H9 (cell line): Measurements from ENCODE around the gene TRIM65. TPM values are rescaled to one million over a fixed set of nuclear protein-coding genes. Genes with fewer than 3 reads are reported as not detected.

Experiments
- DNase-seq: peaks from one replicate; pipeline ENCODE4 v3.0.0-alpha.2; 2017
- H2AFZ ChIP-seq: one replicate; pipeline ENCODE4 v1.6.1; 2013; ENCODE audit warnings: mild to moderate bottlenecking, low read length, control low read depth, moderate library complexity
- H2AK5ac ChIP-seq: 2 replicates; pipeline ENCODE4 v1.6.1; 2013; ENCODE audit warnings: low read length, control low read depth, mixed read lengths; ENCODE audit not compliant: insufficient read length
- H2BK120ac ChIP-seq: one replicate; pipeline ENCODE4 v1.6.1; 2013; ENCODE audit warnings: low read depth, mild to moderate bottlenecking, low read length, control low read depth, inconsistent platforms; ENCODE audit not compliant: poor library complexity, severe bottlenecking
- H2BK12ac ChIP-seq: 2 replicates; pipeline ENCODE4 v1.6.1; 2013; ENCODE audit warnings: low read length, control low read depth, mixed read lengths, low read depth; ENCODE audit not compliant: insufficient read length
- H2BK15ac ChIP-seq: 2 replicates; pipeline ENCODE4 v1.6.1; 2013; ENCODE audit warnings: low read depth, low read length, control low read depth
- H2BK20ac ChIP-seq: one replicate; pipeline ENCODE4 v1.6.1; 2013; ENCODE audit warnings: low read depth, mild to moderate bottlenecking, low read length, control low read depth, inconsistent platforms; ENCODE audit not compliant: poor library complexity, severe bottlenecking
- H2BK5ac ChIP-seq: 2 replicates; pipeline ENCODE4 v1.6.1; 2013; ENCODE audit warnings: low read length, control low read depth, mixed read lengths; ENCODE audit not compliant: insufficient read length
- H3K14ac ChIP-seq: 2 replicates; pipeline ENCODE4 v1.6.1; 2013; ENCODE audit warnings: low read length, control low read depth; ENCODE audit not compliant: insufficient read depth
- H3K18ac ChIP-seq: 2 replicates; pipeline ENCODE4 v1.6.1; 2013; ENCODE audit warnings: low read depth, mild to moderate bottlenecking, mixed read lengths, low read length, control low read depth; ENCODE audit not compliant: insufficient read length
- H3K23ac ChIP-seq: 2 replicates; pipeline ENCODE4 v1.6.1; 2013; ENCODE audit warnings: low read length, control low read depth, mixed read lengths, low read depth; ENCODE audit not compliant: insufficient read length
- H3K23me2 ChIP-seq: 2 replicates; pipeline ENCODE4 v1.6.1; 2013; ENCODE audit warnings: low read depth, mild to moderate bottlenecking, mixed read lengths, low read length, control low read depth; ENCODE audit not compliant: insufficient read length, poor library complexity, severe bottlenecking
- H3K27ac ChIP-seq: 2 replicates; pipeline ENCODE4 v1.5.1; 2013; ENCODE audit warnings: low read length, control low read depth, mixed read lengths, low read depth; ENCODE audit not compliant: insufficient read length
- H3K27me3 ChIP-seq: 2 replicates; pipeline ENCODE4 v1.6.1; 2013; ENCODE audit warnings: low read length, control low read depth, inconsistent platforms; ENCODE audit not compliant: insufficient read depth
- H3K4ac ChIP-seq: 2 replicates; pipeline ENCODE4 v1.6.1; 2013; ENCODE audit warnings: low read depth, mild to moderate bottlenecking, control low read depth, inconsistent platforms, low read length, moderate library complexity
- H3K4me1 ChIP-seq: 2 replicates; pipeline ENCODE4 v1.6.1; 2013; ENCODE audit warnings: low read length, control low read depth, inconsistent platforms; ENCODE audit not compliant: insufficient read depth
- H3K4me2 ChIP-seq: 2 replicates; pipeline ENCODE4 v1.6.1; 2013; ENCODE audit warnings: low read length, control low read depth, mixed read lengths; ENCODE audit not compliant: insufficient read length, insufficient read depth
- H3K56ac ChIP-seq: 2 replicates; pipeline ENCODE4 v1.6.1; 2013; ENCODE audit warnings: low read depth, mild to moderate bottlenecking, mixed read lengths, low read length, control low read depth; ENCODE audit not compliant: insufficient read length
- H3K79me1 ChIP-seq: 2 replicates; pipeline ENCODE4 v1.6.1; 2013; ENCODE audit warnings: low read depth, mild to moderate bottlenecking, moderate library complexity, low read length, control low read depth, inconsistent platforms; ENCODE audit not compliant: insufficient read depth, poor library complexity, severe bottlenecking
- H3K79me2 ChIP-seq: 2 replicates; pipeline ENCODE4 v1.6.1; 2013; ENCODE audit warnings: low read length, control low read depth, inconsistent platforms; ENCODE audit not compliant: insufficient read depth
- H3K9ac ChIP-seq: 2 replicates; pipeline ENCODE4 v1.6.1; 2013; ENCODE audit warnings: low read length, control low read depth, mixed read lengths; ENCODE audit not compliant: insufficient read length; ENCODE audit errors: extremely low read depth
- H3K9me3 ChIP-seq: one replicate; pipeline ENCODE4 v1.6.1; 2013; ENCODE audit warnings: low read depth, low read length, inconsistent platforms; ENCODE audit not compliant: control insufficient read depth
- H3T11ph ChIP-seq: one replicate; pipeline ENCODE4 v1.6.1; 2013; ENCODE audit warnings: mild to moderate bottlenecking, low read length, control low read depth, inconsistent platforms
- H4K20me1 ChIP-seq: one replicate; pipeline ENCODE4 v1.6.1; 2013; ENCODE audit not compliant: control insufficient read depth, insufficient read length, insufficient read depth
- H4K5ac ChIP-seq: 2 replicates; pipeline ENCODE4 v1.6.1; 2013; ENCODE audit warnings: low read depth, mild to moderate bottlenecking, mixed read lengths, low read length, control low read depth; ENCODE audit not compliant: insufficient read length
- H4K8ac ChIP-seq: replicated peaks from 2 replicates; pipeline ENCODE4 v1.6.1; 2013; ENCODE audit warnings: low read length, control low read depth, mixed read lengths, low read depth; ENCODE audit not compliant: insufficient read length
- H4K91ac ChIP-seq: 2 replicates; pipeline ENCODE4 v1.6.1; 2013; ENCODE audit warnings: low read depth, mild to moderate bottlenecking, moderate library complexity, mixed read lengths, low read length, control low read depth; ENCODE audit not compliant: insufficient read length
- H3K27ac Mint-ChIP-seq, 3 experiments: 2 replicates in 2 of 3; 3 replicates in 1 of 3; pipeline ENCODE4 v1.8.0; 2020 to 2021; ENCODE audit warnings: mixed read lengths in 3 of 3, mild to moderate bottlenecking in 1 of 3, moderate library complexity in 1 of 3
- H3K27me3 Mint-ChIP-seq: 2 replicates; pipeline ENCODE4 v1.8.0; 2021; ENCODE audit warnings: low read depth, mild to moderate bottlenecking, moderate library complexity, mixed read lengths
- H3K36me3 Mint-ChIP-seq, 3 experiments: 2 replicates in 2 of 3; 3 replicates in 1 of 3; pipeline ENCODE4 v1.8.0; 2020 to 2021; ENCODE audit warnings: low read depth in 3 of 3, mixed read lengths in 3 of 3; ENCODE audit not compliant: insufficient read depth in 1 of 3
- H3K4me1 Mint-ChIP-seq, 2 experiments: 2 replicates each; pipeline ENCODE4 v1.8.0; 2020; ENCODE audit warnings: mixed read lengths in 2 of 2
- H3K4me3 Mint-ChIP-seq, 2 experiments: 2 replicates in 1 of 2; 3 replicates in 1 of 2; pipeline ENCODE4 v1.8.0; 2020 to 2021; ENCODE audit warnings: mild to moderate bottlenecking in 2 of 2, mixed read lengths in 2 of 2, moderate library complexity in 1 of 2
- H3K9me3 Mint-ChIP-seq, 2 experiments: 2 replicates in 1 of 2; 3 replicates in 1 of 2; pipeline ENCODE4 v1.8.0; 2020; ENCODE audit warnings: mild to moderate bottlenecking in 2 of 2, mixed read lengths in 2 of 2, moderate library complexity in 1 of 2
- CTCF ChIP-seq: fragments of 200-600 bp; sonication (generic); conservative IDR thresholded peaks from 3 replicates; pipeline ENCODE4 v1.8.0; 2021; ENCODE audit warnings: antibody characterized with exemption, mild to moderate bottlenecking
- WGBS: extraction: QIAGEN DNeasy Blood & Tissue Kit; methylation state at CpG from one replicate; pipeline ENCODE4 v1.1.7; 2013; ENCODE audit warnings: missing lambda C conversion rate, low lambda C conversion rate, mixed read lengths; ENCODE audit not compliant: insufficient read length; ENCODE audit errors: extremely low coverage; 5-methylcytosine and 5-hydroxymethylcytosine counted together
- total RNA-seq: library from RNA; stranded (reverse); gene quantifications from 2 replicates; pipeline ENCODE4 v1.2.1, GENCODE V29; 2021

TRIM65 gene
- total RNA-seq, 1 experiment from 2014 or later, result 34.1 TPM

DNA sequence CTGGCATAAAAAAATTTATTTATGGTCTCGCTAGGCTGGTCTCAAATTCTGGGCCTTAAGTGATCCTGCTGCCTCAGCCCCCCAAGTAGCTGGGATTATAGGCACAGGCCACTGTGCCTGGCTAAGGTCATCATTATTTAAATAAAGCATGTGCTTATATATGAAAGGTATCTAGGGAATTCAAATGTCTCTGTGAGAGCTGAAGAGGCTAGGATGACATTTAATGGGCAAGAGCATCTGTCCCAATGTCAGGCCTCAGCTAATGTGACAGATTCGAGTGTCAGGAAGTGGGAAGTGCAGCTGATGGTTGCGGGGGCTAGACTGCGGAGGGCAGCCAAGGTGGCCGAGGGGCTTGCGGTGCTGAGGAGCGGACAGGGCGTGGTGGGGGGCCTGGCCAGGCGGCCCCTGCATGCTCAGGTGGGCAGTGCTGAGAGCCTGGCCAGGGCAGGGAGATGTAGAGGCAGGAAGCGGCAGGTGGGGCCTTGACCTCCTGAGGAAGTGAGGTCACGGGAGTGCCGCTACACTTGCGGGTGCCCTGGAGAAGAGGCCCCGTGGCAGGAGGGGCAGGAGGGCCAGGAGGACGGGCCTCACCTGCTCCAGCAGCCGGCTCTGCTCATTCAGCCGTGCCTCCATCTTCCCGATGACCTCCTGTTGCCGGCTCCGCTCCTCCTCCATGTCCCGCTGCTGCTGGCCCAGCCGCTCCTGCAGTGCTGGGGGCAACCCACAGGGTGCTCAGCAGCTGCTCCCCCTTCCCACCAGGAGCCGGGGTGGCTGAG is 20.6 kb upstream of the TRIM65 start:
- WGBS, result no CpG with 5 or more reads among the region's 23 CpGs
- Histone ChIP-seq H3K56ac (no peak overlapping the region), H2BK20ac (no peak overlapping the region), H3T11ph (no peak overlapping the region), H4K20me1 (no peaks in the 10 kb centered on the region), H3K18ac (no peak overlapping the region), H3K9me3 (no peaks in the 10 kb centered on the region), H2BK120ac (no peak overlapping the region), H2BK5ac (no peak overlapping the region), H3K9ac (no peak overlapping the region), H4K91ac (no peak overlapping the region), H3K23ac (no peak overlapping the region), H3K27me3 (no peaks in the 10 kb centered on the region), H3K79me1 (no peaks in the 10 kb centered on the region), H3K27ac (no peak overlapping the region), H2BK15ac (no peak overlapping the region), H3K23me2 (no peaks in the 10 kb centered on the region), H4K8ac (no peak overlapping the region), H3K14ac (no peak overlapping the region), H3K4ac (no peak overlapping the region), H2AFZ (no peak overlapping the region), H2BK12ac (no peak overlapping the region), H3K79me2 (no peaks in the 10 kb centered on the region), H3K4me2 (no peak overlapping the region), H4K5ac (no peak overlapping the region), H3K4me1 (no peaks in the 10 kb centered on the region), H2AK5ac (no peak overlapping the region)
- Mint-ChIP-seq H3K4me1 (no peaks in the 10 kb centered on the region), H3K27ac (peak overlapping the region in 1 of 3 experiments; percentile 23; a peak in 2 of 7 replicates), H3K27me3 (no peaks in the 10 kb centered on the region), H3K36me3 (peaks cover 2 to 19% (median 4%) of the 10 kb centered on the region in 3 experiments; a peak in 6 of 7 replicates), H3K9me3 (no peaks in the 10 kb centered on the region), H3K4me3 (no peak overlapping the region)
- TF ChIP-seq CTCF, result no peak
- DNase-seq, result no peak
